K562 (cell line): ENCODE data around the gene BAIAP2. TPM values are rescaled to one million over a fixed set of nuclear protein-coding genes. Genes with fewer than 3 reads are reported as not detected.

Experiments
- ARNT ChIP-seq, 2 experiments: fragments of 450-650 bp; IDR thresholded peaks; 2 replicates each; pipeline ENCODE4 v1.6.1; 2016; ENCODE audit warnings: mild to moderate bottlenecking in 1 of 2
- EP300 ChIP-seq: IDR thresholded peaks from 2 replicates; pipeline ENCODE4 v1.6.1; 2012; ENCODE audit warnings: low read length, improper control_type of control experiment
- FIP1L1 ChIP-seq: fragments of 200-400 bp; formaldehyde crosslinking; IDR thresholded peaks from 2 replicates; pipeline ENCODE4 v1.6.1; 2018; ENCODE audit warnings: mild to moderate bottlenecking, low read depth, low read length; ENCODE audit not compliant: poor library complexity, severe bottlenecking
- FOXP1 ChIP-seq: sonication (generic); formaldehyde crosslinking; IDR thresholded peaks from 2 replicates; pipeline ENCODE4 v1.8.0; 2022; ENCODE audit warnings: mild to moderate bottlenecking, missing genetic modification reagents
- GABPA ChIP-seq: fragments of 200-800 bp; sonication (Bioruptor generic); conservative IDR thresholded peaks from 2 replicates; pipeline ENCODE4 v1.6.1; 2016; ENCODE audit warnings: low read depth, missing genetic modification characterization, missing compliant biosample characterization
- MCM5 ChIP-seq: fragments of 450-650 bp; IDR thresholded peaks from 2 replicates; pipeline ENCODE4 v1.6.1; 2016; ENCODE audit warnings: low read depth
- MEF2A ChIP-seq: IDR thresholded peaks from 2 replicates; pipeline ENCODE4 v1.6.1; 2011; ENCODE audit warnings: low read depth, mild to moderate bottlenecking, low read length, moderate library complexity; ENCODE audit not compliant: control insufficient read depth
- NFYB ChIP-seq: IDR thresholded peaks from 2 replicates; pipeline ENCODE4 v1.6.1; 2011; ENCODE audit warnings: mild to moderate bottlenecking, moderate library complexity; ENCODE audit not compliant: insufficient read length; ENCODE audit errors: extremely low read depth
- PCBP1 ChIP-seq: fragments of 200-400 bp; formaldehyde crosslinking; IDR thresholded peaks from 2 replicates; pipeline ENCODE4 v1.6.1; 2018; ENCODE audit warnings: mild to moderate bottlenecking, low read depth, low read length; ENCODE audit not compliant: poor library complexity, severe bottlenecking
- POLR2B ChIP-seq: fragments of 450-650 bp; IDR thresholded peaks from 2 replicates; pipeline ENCODE4 v1.6.1; 2018; ENCODE audit warnings: low read depth; ENCODE audit not compliant: partially characterized antibody
- polyA plus RNA-seq, 8 experiments: library from polyadenylated mRNA; depleted of rRNA in 4 of 8; stranded (reverse) in 5 of 8; unstranded in 3 of 8; fragments of >200 nt; fragmentation: Nextera tagmentation in 2 of 8; fragmentation: Illumina TruSeq in 1 of 8; extraction: Ambion mirVana in 2 of 8; extraction: Trizol in 1 of 8; gene quantifications; 2 replicates each; pipeline versions ENCODE4 v1.2.1 to v1.2.3, GENCODE V29; 2011 to 2014; ENCODE audit warnings: inconsistent platforms in 1 of 8, missing spikeins in 1 of 8
- total RNA-seq, 7 experiments: library from RNA; depleted of rRNA in 6 of 7; stranded (reverse); fragments of >200 nt in 6 of 7; fragmentation: Illumina TruSeq in 2 of 7; extraction: Trizol in 2 of 7; gene quantifications; 2 replicates each; pipeline versions ENCODE4 v1.2.1 to v1.2.3, GENCODE V29; 2011 to 2021; ENCODE audit warnings: low replicate concordance in 1 of 7
- TF ChIP-seq, protein P1 (sequence below), 2 experiments: fragments of 450-650 bp; formaldehyde crosslinking in 1 of 2; IDR thresholded peaks; 2 replicates each; pipeline versions ENCODE4 v1.4.0 to v1.6.1; 2014 to 2020; ENCODE audit warnings: mild to moderate bottlenecking in 2 of 2, borderline replicate concordance in 1 of 2, low read depth in 1 of 2
- TF ChIP-seq, protein P2 (sequence below): fragments of 450-650 bp; formaldehyde crosslinking; IDR thresholded peaks from 2 replicates; pipeline ENCODE4 v1.4.0; 2022; ENCODE audit warnings: mild to moderate bottlenecking, moderate library complexity
- TF ChIP-seq, protein P3 (sequence below), 2 experiments: fragments of 250-450 bp in 1 of 2; fragments of 450-650 bp in 1 of 2; sonication (Bioruptor Pico) in 1 of 2; IDR thresholded peaks; 2 replicates each; pipeline versions ENCODE4 v1.6.1 to v1.8.0; 2016 to 2021; ENCODE audit warnings: mild to moderate bottlenecking in 2 of 2, moderate library complexity in 2 of 2, missing compliant biosample characterization in 1 of 2, missing genetic modification characterization in 1 of 2
- TF ChIP-seq, protein P4 (sequence below): fragments of 250-450 bp; sonication (Bioruptor Pico); IDR thresholded peaks from 2 replicates; pipeline ENCODE4 v1.5.0; 2021
- TF ChIP-seq, protein P5 (sequence below): sonication (generic); formaldehyde crosslinking; IDR thresholded peaks from 2 replicates; pipeline ENCODE4 v1.8.0; 2022; ENCODE audit warnings: mild to moderate bottlenecking, low read depth, missing genetic modification reagents

Gene BAIAP2
- total and polyA plus RNA-seq, 9 of the 15 experiments (the other 6 are each of a cell fraction or from before 2014, with no cell fraction given), result 2.3 to 51.6 (median 18.4) TPM

DNA sequence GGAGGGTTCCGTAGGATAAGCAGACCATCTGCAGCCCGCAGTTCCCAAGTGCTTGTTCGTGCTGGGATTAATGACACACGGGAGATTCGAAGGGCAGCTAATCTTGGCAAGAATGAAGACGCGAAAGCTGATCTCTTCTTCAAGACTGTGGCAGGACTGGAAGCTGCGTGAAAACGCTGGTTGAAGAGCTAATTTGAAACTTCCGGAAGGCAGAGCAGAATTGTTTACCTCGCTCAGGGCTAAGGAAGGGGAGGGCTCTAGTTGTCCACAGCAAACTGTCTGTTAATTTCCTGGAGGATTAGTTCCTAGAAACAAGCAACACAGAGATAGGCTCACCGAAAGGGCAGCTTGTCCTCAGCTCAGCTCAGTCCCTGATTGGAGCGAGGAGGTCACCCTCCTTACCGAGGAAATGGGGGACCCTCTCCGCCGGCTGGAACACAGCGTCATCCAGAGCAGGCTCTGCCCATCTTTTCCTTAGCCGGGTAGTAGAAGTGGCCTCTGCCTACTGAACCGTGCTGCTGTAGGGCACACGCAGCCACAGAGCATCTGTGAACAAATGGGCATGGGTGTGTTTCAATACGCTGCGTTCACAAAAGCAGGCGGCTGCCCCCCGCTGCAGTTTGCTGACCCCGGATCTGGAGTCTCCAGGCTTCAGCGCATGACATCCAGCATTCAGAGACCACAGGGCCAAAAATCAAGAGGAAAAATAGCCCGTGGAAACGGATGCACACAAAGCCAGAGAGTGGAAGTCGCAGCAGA lies 16.7 kb upstream of the BAIAP2 start (continued):
- TF ChIP-seq, protein P1, sequence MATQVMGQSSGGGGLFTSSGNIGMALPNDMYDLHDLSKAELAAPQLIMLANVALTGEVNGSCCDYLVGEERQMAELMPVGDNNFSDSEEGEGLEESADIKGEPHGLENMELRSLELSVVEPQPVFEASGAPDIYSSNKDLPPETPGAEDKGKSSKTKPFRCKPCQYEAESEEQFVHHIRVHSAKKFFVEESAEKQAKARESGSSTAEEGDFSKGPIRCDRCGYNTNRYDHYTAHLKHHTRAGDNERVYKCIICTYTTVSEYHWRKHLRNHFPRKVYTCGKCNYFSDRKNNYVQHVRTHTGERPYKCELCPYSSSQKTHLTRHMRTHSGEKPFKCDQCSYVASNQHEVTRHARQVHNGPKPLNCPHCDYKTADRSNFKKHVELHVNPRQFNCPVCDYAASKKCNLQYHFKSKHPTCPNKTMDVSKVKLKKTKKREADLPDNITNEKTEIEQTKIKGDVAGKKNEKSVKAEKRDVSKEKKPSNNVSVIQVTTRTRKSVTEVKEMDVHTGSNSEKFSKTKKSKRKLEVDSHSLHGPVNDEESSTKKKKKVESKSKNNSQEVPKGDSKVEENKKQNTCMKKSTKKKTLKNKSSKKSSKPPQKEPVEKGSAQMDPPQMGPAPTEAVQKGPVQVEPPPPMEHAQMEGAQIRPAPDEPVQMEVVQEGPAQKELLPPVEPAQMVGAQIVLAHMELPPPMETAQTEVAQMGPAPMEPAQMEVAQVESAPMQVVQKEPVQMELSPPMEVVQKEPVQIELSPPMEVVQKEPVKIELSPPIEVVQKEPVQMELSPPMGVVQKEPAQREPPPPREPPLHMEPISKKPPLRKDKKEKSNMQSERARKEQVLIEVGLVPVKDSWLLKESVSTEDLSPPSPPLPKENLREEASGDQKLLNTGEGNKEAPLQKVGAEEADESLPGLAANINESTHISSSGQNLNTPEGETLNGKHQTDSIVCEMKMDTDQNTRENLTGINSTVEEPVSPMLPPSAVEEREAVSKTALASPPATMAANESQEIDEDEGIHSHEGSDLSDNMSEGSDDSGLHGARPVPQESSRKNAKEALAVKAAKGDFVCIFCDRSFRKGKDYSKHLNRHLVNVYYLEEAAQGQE (IDR thresholded peaks at IDR 0.05; ENCODE audit: borderline replicate concordance), result no peak
- TF ChIP-seq, protein P1 (CRISPR knock-in tag; IDR thresholded peaks at IDR 0.05; ENCODE audit: low read depth), result no peak
- TF ChIP-seq FOXP1 (CRISPR knock-in tag), result peak; percentile 92
- TF ChIP-seq NFYB, result peak; percentile 46
- TF ChIP-seq ARNT (IDR thresholded peaks at IDR 0.05), result no peak
- TF ChIP-seq FIP1L1, result no peak
- TF ChIP-seq MCM5, result no peak
- TF ChIP-seq, protein P2, sequence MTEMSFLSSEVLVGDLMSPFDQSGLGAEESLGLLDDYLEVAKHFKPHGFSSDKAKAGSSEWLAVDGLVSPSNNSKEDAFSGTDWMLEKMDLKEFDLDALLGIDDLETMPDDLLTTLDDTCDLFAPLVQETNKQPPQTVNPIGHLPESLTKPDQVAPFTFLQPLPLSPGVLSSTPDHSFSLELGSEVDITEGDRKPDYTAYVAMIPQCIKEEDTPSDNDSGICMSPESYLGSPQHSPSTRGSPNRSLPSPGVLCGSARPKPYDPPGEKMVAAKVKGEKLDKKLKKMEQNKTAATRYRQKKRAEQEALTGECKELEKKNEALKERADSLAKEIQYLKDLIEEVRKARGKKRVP (CRISPR knock-in tag), result no peak
- TF ChIP-seq POLR2B, result peak; percentile 84
- peak; percentile 84 for TF ChIP-seq EP300
- TF ChIP-seq PCBP1, result no peak
- TF ChIP-seq, protein P3, sequence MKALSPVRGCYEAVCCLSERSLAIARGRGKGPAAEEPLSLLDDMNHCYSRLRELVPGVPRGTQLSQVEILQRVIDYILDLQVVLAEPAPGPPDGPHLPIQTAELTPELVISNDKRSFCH (CRISPR knock-in tag; IDR thresholded peaks at IDR 0.05), result no peak
- TF ChIP-seq, protein P3 (tag; IDR thresholded peaks at IDR 0.05), result no peak
- TF ChIP-seq, protein P4, sequence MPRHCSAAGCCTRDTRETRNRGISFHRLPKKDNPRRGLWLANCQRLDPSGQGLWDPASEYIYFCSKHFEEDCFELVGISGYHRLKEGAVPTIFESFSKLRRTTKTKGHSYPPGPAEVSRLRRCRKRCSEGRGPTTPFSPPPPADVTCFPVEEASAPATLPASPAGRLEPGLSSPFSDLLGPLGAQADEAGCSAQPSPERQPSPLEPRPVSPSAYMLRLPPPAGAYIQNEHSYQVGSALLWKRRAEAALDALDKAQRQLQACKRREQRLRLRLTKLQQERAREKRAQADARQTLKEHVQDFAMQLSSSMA (CRISPR knock-in tag), result no peak
- TF ChIP-seq, protein P5, sequence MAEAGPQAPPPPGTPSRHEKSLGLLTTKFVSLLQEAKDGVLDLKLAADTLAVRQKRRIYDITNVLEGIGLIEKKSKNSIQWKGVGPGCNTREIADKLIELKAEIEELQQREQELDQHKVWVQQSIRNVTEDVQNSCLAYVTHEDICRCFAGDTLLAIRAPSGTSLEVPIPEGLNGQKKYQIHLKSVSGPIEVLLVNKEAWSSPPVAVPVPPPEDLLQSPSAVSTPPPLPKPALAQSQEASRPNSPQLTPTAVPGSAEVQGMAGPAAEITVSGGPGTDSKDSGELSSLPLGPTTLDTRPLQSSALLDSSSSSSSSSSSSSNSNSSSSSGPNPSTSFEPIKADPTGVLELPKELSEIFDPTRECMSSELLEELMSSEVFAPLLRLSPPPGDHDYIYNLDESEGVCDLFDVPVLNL (CRISPR knock-in tag), result no peak
- TF ChIP-seq MEF2A, result no peak
- peak; percentile 81 for TF ChIP-seq GABPA (tag)
